ENCODE measurements around the gene RAB3IL1. TPM values are rescaled to one million over a fixed set of nuclear protein-coding genes. Genes with fewer than 3 reads are reported as not detected.

The RAB3IL1 gene
- total RNA-seq, 1 experiment from 2014 or later: 2.3 TPM

GRCh38 chr11:61902313-61902712 is 15.1 kb downstream of the RAB3IL1 start:
- intact Hi-C loops (cut with micrococcal nuclease): no loop called here
- POLR2A ChIA-PET: interaction anchor here (0.7 to 1.3 kb wide), 2 partner anchors 46 to 180 kb away, joined by 3 read pairs; no protein-coding TSS in a partner anchor

GRCh38 chr11:61901397-61901796 is 16.0 kb downstream of the RAB3IL1 start:
- no TSS peak for BruUV-seq (replicated peaks)
- H3K27ac Mint-ChIP-seq (ENCODE audit: low read depth, unreplicated experiment): no peak overlapping the region

More at GRCh38 chr11:61902313-61902712, 15.1 kb downstream of the RAB3IL1 start:
- no peak for DNase-seq (ENCODE audit: unreplicated experiment)
- no peak overlapping the region for H3K27ac Mint-ChIP-seq (ENCODE audit: low read depth, unreplicated experiment)
- no peaks in the 10 kb centered on the region for H3K36me3 Mint-ChIP-seq (ENCODE audit: insufficient read depth, unreplicated experiment)
- BruUV-seq (replicated peaks): no TSS peak
- CTCF ChIA-PET: interaction anchor here (0.8 to 10.2 kb wide), 9 partner anchors 28 to 456 kb away, joined by 3 to 217 read pairs (median 79); partner anchors contain the start of gene BEST1
- H3K4me1 Mint-ChIP-seq (ENCODE audit: insufficient read depth, unreplicated experiment): no peaks in the 10 kb centered on the region
- H3K27me3 Mint-ChIP-seq (ENCODE audit: insufficient read depth, unreplicated experiment): no peaks in the 10 kb centered on the region
- no peak overlapping the region for H3K4me3 Mint-ChIP-seq (ENCODE audit: unreplicated experiment)
- no peak for TF ChIP-seq CTCF (IDR thresholded peaks at IDR 0.05; ENCODE audit: unreplicated experiment)
- H3K9me3 Mint-ChIP-seq (ENCODE audit: unreplicated experiment): no peaks in the 10 kb centered on the region

GRCh38 chr11:61900251-61900650 is 17.1 kb downstream of the RAB3IL1 start:
- Mint-ChIP-seq H3K9me3 (ENCODE audit: unreplicated experiment) (no peaks in the 10 kb centered on the region), H3K27ac (ENCODE audit: low read depth, unreplicated experiment) (no peak overlapping the region), H3K27me3 (ENCODE audit: insufficient read depth, unreplicated experiment) (no peaks in the 10 kb centered on the region), H3K36me3 (ENCODE audit: insufficient read depth, unreplicated experiment) (no peaks in the 10 kb centered on the region), H3K4me3 (ENCODE audit: unreplicated experiment) (no peak overlapping the region), H3K4me1 (ENCODE audit: insufficient read depth, unreplicated experiment) (no peaks in the 10 kb centered on the region)
- intact Hi-C loops (cut with micrococcal nuclease): no loop called here
- TF ChIP-seq CTCF (IDR thresholded peaks at IDR 0.05; ENCODE audit: unreplicated experiment): no peak
- CTCF ChIA-PET: interaction anchor here (0.9 to 10.2 kb wide), 19 partner anchors 8 to 209 kb away, joined by 3 to 217 read pairs (median 24); partner anchors contain the start of genes BEST1, FEN1 and TMEM258
- POLR2A ChIA-PET: no interaction called here
- DNase-seq (ENCODE audit: unreplicated experiment): no peak
- BruUV-seq (replicated peaks): no TSS peak

More at GRCh38 chr11:61901397-61901796, 16.0 kb downstream of the RAB3IL1 start:
- no peaks in the 10 kb centered on the region for H3K4me1 Mint-ChIP-seq (ENCODE audit: insufficient read depth, unreplicated experiment)
- H3K27me3 Mint-ChIP-seq (ENCODE audit: insufficient read depth, unreplicated experiment): no peaks in the 10 kb centered on the region
- DNase-seq (ENCODE audit: unreplicated experiment): no peak
- H3K4me3 Mint-ChIP-seq (ENCODE audit: unreplicated experiment): no peak overlapping the region
- no peaks in the 10 kb centered on the region for H3K9me3 Mint-ChIP-seq (ENCODE audit: unreplicated experiment)
- TF ChIP-seq CTCF (IDR thresholded peaks at IDR 0.05; ENCODE audit: unreplicated experiment): no peak
- intact Hi-C loops (cut with micrococcal nuclease): no loop called here
- ChIA-PET CTCF (interaction anchor here (0.6 to 10.2 kb wide), 13 partner anchors 16 to 384 kb away, joined by 3 to 217 read pairs (median 7); partner anchors contain the start of gene BEST1), POLR2A (interaction anchor here (0.7 kb wide), 1 partner anchor 181 kb away, joined by 3 read pairs; no protein-coding TSS in a partner anchor)
- H3K36me3 Mint-ChIP-seq (ENCODE audit: insufficient read depth, unreplicated experiment): no peaks in the 10 kb centered on the region

- no peaks in the 10 kb centered on the region for H3K9me3 Mint-ChIP-seq (ENCODE audit: unreplicated experiment)
- peak; percentile 76 for DNase-seq (ENCODE audit: unreplicated experiment)
- H3K27ac Mint-ChIP-seq (ENCODE audit: low read depth, unreplicated experiment): no peak overlapping the region
- peak; percentile 100 for TF ChIP-seq CTCF (IDR thresholded peaks at IDR 0.05; ENCODE audit: unreplicated experiment)
- intact Hi-C loops (cut with micrococcal nuclease): loop anchor here (1.0 to 5.0 kb wide), 3 partner anchors 48 to 155 kb away; no protein-coding TSS in a partner anchor
- H3K4me1 Mint-ChIP-seq (ENCODE audit: insufficient read depth, unreplicated experiment): peaks cover 1% of the 10 kb centered on the region
- no TSS peak for BruUV-seq (replicated peaks)
- ChIA-PET CTCF (interaction anchor here (0.6 to 10.2 kb wide), 62 partner anchors 9 to 497 kb away, joined by 3 to 217 read pairs (median 6); partner anchors contain the start of genes BEST1, FEN1, FTH1 and RAB3IL1), POLR2A (interaction anchor here (0.6 to 1.4 kb wide), 8 partner anchors 48 to 182 kb away, joined by 3 to 4 read pairs (median 3); no protein-coding TSS in a partner anchor)
- no peaks in the 10 kb centered on the region for H3K27me3 Mint-ChIP-seq (ENCODE audit: insufficient read depth, unreplicated experiment)
- H3K4me3 Mint-ChIP-seq (ENCODE audit: unreplicated experiment): no peak overlapping the region
- no peaks in the 10 kb centered on the region for H3K36me3 Mint-ChIP-seq (ENCODE audit: insufficient read depth, unreplicated experiment)
Measured at GRCh38 chr11:61899146-61899841, 18.1 kb downstream of the RAB3IL1 start.

All from MCF 10A (cell line).